Stimulated activated CD8-positive, alpha-beta memory T cell treated with anti-CD3 and anti-CD28 coated beads, Interleukin-7, amount 100 ng/mL, for 48 hours (primary cell): ENCODE results near the gene FOXD4L4.
"Not testable (repeated sequence)": the region's sequence is repeated elsewhere in the genome, so short reads cannot be mapped to it uniquely, and the experiment has no call there.

Source experiments
- DNase-seq, 2 donors: peaks; one replicate each; pipeline ENCODE4 v3.0.0-alpha.2; 2020; ENCODE audit warnings: low read depth in 1 of 2; ENCODE audit errors: extremely low read depth in 1 of 2

FOXD4L4 gene

GRCh38 chr9:65737096-65737564 is at the start of gene FOXD4L4:
Gene FOXD4L4 (plus strand): TSS chr9:65737146. CDS start chr9:65737146, 0 bp downstream.
- DNase-seq, result not testable (repeated sequence)

- not testable (repeated sequence) for DNase-seq
These were observed 33.4 kb upstream of the FOXD4L4 start for GRCh38 chr9:65703550-65703949.

- not testable (repeated sequence) for DNase-seq
These were observed 22.5 kb upstream of the FOXD4L4 start for GRCh38 chr9:65714445-65714844.

DNA sequence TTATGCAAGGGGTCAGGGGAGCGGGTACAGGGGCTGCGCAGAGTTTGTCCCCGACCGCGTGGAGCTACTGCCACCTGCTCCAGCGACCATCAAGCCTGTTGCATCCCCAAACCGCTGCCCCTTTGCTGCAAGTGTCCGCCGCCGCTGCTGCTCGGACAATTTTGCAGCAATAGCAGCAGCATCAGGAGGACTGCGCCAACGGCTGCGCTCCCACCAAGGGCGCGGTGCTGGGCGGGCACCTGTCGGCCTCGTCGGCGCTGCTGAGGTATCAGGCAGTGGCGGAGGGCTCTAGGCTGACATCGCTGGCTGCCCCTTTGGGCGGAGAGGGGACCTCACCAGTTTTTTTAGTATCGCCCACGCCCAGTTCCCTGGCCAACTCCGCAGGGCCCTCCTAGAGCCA is 1.2 kb downstream of the FOXD4L4 start:
- DNase-seq, result not testable (repeated sequence)
